ENCODE data around the gene HMCN2.

HMCN2 gene

DNA sequence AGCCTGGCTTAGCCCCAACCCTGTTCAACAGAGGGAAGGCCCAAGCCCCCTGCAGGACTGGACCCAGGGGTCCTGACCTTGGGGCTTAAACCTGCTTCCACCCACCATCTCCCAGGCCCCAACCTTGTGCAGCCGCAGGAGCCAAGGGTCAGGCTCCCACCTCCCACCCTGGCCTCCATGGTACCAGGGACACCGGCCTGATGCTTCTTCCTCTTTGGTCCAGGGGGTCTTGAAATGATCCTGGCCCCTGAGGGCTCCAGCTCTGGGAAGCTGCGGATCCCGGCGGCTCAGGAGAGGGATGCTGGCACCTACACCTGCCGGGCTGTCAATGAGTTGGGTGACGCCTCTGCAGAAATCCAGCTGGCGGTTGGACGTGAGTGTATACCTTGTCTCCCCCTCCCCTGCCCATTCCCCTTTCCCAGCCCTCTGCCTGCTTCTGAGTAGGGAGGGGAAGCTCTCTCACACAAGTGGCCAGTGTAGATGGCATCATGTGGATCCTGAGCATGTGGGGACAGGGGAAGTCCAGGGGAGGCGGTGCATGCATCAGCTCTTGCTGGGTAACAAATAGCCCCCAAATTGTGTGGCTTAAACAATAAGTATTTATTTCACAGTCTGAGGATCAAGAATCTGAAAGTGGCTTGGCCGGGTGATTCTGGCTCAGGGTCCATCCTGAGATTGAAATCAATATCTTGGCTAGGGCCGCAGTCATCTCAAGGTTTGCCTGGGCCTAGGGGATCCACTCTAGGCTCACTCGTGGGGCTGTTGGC, 44.3 kb downstream of the HMCN2 start:
- no peak for DNase-seq

DNA sequence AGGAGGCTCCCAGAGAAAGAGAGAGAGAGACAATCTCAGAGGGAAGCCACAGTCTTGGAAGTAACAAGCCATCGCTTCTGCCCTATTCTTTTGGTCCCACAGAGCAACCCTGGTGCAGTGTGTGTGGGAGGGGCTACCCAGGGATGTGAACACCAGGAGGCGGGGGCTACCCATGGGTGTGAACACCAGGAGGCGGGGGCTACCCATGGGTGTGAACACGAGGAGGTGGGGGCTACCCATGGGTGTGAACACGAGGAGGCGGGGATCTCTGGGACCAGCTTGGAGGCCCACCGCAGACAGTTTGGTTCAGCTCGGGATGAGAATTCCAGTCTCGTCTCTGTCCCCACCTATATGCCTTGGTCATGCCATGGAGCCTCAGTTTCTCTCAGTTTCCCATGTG, 44.9 kb downstream of the HMCN2 start:
- no peak for DNase-seq

DNA sequence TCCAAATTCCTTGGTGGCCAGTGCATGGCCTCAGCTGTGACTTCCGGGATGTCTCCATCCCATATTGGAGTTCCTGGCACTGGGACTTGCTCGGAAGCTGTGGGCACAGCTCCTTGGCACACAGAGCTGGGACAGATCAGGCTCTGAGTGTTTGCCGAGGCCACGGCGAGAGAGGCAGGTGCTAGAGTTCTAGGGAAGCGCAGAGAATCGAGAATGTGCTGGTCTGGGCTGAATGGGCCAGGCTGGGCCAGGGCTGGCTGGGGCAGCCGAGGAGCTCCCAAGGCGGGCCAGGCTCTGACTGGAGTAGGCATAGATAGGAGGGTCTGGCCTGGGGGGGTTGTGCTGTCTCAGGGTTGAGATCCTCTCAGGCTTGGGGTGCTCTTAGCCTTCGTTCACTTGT, 45.4 kb downstream of the HMCN2 start:
- DNase-seq, result no peak

DNA sequence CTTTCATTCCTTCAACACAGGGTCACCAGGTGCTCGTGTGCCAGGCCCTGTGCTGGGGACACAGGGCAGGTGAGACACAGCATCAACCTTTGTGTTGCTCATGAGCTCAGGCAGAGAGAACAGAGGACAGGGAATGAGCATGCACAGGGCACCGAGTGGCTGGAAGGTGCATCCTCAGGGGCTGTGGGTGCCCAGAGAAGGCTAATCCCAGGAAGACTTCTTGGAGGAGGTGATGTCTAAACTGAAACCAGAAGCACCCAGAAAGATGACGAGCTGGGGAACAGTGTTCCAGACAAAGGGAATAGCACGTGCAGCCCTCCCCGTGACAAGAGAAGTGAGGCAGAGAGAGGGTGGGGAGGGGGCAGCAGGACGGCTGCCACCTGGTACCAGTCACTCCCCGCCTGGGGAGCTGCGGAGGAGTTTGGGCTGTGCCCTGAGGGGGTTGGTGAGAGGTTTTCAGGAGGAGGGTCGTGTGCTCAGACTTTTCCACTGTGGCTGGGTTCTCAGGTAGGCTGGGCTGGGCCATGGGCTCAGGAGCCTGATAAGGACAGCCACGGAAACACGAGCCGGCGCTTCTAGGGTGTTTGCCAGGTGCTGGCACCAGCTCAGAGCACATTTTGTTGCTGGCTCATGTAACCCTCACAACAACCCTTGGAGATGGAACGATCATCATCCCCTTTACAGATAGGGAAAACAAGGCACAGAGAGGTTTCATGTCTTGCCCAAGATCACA, 46.0 kb downstream of the HMCN2 start:
- DNase-seq, result no peak

DNA sequence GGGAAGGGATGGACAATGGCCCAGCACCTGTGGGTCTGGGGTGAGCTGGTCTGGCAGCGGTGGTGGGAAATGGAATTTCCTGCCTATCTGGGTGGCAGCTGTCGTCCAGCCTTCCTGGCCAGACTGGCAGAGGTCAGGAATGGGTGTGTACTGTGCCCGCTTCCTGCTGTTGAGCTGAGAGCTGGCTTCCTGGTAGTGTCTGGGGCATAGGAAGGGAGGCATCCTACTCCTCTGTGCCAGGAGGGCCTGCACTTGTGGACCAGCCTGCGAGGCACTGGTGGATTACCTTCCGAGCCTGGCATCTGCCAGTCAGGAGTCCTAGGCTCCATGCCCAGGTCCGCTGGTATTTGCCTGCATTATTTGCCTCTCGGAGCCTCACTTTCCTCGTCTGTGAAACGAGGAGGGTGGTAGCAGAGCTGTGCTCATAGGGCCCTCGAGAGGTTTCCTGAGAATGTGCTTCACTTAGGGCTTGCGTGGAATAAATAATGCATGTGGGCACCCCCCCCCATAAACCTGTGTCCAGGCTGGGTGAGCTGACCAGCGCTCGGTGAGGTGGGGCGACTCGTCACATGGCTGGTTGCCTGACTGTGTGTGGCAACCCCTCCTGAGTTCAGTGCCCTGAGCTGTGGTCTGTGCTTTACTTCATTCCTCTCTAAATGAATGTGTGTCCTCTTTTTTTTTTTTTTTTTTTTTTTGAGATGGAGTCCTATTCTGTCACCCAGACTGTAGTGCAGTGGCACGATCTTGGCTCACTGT, 47.7 kb downstream of the HMCN2 start:
- DNase-seq, result no peak

DNA sequence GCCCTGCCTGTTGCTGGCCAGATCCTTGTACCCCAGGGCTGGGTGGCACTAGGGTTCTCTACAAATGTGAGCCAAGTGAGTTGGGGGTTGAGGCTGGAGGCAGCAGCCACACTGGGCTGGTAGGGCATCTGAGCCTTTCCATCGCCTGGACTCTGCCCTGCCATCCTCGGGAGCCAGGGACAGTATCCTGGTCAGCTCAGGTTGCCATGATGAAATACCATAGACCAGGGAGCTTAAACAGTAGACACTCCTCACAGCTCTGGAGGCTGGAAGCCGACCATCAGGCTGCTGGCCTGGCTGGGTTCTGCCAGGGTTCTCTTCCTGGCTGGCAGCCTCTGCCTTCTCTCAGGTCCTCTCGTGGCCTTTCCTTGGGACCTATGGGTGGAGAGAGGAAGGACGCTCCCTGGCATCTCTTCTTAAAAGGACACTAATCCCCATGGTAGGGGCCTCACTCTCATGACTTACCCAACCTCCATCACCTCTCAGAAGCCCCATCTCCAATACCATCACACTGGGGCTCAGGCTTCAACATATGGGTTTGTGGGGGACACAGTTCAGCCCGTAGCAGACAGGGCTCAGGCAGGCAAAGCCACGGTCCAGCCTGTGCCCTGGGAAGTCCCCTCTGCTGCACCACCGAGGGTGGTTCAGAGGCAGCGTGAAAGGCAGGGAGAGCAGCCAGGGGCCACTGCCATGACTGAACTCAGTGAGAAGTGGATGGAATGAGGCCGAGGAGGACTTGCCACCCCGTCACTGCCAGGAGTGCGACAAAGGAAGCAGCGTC, 50.1 kb downstream of the HMCN2 start:
- no peak for DNase-seq

DNA sequence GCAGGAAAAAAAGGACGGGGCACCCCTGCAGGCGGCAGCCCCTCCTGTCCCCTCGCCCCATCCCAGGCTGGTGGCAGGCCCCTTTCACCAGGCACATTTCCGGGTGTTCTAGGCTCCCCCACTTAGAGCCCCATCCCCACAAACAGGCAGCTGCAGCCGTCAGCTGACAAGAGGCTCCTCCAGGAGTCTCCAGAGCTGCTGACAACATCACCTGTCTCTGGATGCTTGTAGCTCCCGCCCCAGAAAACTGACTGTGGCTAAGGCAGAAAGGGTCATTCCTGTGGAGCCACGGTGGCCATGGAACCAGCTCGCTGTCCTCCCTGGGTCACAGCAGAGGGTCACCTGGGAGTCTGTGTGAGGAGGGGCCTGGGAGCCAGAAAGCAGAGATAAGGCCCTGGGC, 50.9 kb downstream of the HMCN2 start:
- DNase-seq, result no peak

DNA sequence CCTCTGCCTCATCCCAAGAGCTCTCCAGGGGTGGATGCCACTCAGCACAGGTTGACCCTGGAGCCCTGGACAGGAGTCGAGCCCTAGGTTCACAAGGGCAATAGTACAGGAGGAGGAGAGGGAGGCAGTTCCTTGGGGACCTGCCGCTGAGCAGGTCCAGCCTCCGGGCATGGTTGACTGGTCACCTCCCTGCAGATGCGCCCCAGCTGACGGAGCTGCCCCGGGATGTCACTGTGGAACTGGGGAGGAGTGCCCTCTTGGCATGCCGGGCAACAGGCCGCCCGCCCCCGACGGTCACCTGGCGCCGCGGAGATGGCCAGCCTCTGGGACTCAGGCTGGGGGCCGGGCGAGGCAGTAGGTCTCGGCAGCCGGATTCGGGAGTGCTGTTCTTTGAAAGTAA, 53.7 kb downstream of the HMCN2 start:
- no peak for DNase-seq

DNA sequence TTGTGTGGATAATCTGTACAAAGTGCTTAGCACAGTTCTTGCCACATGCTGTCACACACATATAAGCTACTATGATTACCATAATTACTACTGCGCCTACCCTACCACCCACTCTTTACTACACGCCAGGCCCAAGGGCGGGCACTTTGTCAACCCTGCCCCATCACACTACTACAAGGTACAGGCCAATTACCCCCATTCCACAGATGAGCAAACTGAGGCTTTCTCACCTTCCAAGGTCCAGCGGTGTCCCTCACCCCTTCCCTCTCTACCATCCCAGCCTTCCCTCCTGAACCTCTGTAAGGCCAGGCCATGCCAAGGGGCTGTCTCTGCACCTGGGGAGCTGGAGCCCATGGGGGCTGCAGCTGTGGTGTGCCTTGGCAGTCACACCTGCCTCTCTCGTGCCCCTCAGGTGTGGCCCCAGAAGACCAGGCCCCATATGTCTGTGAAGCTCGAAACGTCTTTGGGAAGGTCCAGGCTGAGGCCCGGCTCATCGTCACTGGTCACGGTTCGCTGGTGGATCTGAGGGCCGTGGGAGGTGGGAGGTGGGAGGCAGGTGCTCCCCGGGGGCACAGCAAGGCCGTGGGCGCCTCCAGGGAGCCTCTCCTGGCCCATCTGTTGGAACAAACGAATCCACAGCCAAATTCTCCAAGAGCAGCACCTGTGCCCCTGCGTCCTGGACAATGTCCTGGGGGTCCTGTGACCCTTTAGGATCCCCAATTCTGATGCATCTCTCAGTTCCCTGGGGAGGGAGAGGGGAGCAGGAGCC, 54.6 kb downstream of the HMCN2 start:
- DNase-seq, result no peak

DNA sequence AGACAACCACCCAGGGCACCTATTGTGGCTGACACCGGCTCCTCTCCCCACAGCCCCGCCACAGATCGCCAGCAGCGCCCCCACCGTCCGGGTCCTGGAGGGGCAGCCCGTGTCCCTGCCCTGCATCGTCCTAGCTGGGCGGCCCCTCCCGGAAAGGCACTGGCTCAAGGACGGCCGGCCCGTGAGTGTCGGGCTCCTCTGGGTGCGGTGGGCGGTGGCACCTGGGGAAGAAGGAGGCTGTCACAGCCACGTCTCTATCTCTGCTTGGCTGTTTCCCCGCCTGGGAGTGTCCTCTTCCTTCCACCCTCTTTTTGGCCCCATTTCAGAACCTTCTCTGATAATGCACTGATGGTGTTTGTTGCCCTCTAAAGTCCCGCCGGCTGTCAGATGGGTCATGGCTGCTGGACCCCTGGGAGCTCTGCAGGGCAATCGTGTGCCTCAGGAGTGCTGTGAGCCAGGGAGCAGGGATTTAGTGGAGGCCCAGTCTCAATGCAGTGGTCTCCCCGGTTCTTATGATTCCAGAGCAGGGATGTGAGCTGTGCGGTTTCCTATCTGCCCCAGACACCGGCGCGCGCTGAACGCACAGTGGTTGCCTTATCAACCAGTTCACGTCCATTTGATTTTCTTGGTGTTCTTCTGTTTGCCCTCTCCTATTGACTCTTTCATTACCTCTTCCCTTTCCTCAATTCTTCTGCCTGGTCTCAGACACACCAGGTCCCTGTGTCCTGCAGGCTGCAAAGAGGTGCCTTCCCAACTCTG, 55.3 kb downstream of the HMCN2 start:
- no peak for DNase-seq

DNA sequence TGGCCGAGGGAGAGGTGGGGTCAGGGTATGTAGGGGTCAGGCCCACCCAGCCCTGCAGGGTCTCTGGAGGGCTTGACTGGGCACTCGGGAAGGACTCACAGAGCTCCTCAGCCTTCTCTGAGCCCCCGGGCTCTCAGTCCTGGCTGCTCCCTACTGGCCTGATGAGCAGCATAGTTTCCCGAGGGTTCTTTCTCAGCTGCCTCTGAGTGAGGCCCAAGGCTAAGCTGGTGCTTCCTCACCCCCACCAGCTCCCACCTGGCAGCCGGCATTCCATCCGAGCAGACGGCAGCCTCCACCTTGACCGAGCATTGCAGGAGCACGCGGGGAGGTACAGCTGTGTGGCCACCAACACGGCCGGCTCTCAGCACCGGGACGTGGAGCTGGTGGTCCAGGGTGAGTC, 56.0 kb downstream of the HMCN2 start:
- DNase-seq, result no peak

DNA sequence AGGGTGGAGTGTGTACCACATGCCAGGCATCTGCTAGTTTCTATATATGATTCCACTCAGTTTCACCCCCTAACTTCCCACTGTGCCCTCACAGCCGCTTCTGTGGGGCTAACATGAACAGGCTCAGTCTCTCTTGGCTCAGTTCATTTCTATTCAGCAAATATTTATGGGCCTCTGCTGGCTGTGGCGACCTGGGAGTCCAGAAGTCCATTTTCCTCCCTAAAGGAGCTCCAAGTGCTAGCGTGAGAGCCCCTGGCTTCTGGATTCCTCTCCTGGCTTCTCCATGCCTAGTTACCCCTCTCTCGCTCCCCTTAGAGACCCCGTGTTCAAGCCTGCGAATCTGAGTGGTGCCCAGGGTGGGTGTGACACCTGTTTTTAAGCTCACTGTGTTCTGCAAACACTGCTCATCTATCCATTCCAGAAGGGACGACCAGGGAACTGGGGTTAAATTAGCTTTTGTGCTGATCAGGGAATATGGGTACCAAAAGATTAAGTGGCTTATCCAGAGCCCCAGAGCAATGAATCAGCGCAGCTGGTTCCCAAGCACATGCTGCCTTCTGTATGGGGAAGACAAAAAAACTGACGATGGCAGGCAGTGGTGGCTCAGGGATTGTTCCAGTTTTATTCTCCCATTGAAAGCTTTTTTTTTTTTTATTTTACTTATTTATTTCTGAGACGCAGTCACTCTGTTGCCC, 57.6 kb downstream of the HMCN2 start:
- DNase-seq, result no peak

DNA sequence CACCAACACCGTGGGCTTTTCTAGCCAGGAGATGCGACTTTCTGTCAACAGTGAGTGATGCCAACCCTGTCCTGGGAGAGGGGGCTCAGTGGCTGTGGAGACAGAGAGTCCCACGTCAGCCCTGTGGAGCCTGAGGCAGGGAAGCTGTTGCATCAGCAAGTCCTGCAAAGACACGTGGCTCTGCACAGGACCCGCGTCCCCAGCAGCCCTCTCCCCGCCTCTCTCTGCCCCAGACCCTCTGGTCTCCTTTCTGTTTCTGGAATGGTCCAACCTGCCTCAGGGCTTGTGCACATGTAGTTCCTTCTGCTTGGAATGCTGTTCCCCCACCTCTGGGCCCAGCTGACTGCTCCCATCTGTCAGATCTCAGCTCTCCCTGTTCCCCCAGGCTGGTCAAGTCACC, 60.4 kb downstream of the HMCN2 start:
- no peak for DNase-seq

DNA sequence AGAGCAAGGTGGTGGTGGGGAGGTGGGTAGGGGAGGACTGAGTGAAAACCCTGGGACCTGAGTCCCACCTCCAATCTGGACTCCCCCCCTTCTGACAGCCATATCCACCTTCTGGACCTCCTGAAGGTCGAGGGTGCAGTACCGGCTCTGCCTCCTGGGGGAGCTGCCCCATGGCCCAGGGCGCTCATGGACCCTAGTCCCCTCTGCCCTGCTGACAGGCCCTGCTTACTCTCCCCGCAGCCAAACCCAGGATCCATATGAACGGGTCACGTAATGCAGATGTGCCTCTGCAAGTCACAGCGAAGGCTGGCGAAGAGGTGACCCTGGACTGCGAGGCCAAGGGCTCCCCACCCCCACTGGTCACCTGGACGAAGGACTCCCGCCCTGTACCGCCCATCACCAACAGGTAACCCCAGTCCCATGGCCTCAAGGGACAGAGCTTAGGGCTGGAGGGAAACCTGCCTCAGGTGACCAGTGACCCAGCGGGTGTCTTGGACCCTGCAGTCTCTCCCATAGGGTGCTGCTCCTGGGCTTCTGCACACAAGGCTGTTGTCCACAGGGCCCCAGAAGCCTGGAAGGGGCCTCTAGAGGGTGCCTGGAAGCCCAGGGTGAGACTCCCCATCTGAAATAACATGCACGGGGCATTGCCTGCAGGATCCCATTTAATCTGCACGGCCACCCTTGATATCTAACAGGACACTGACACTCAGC, 61.7 kb downstream of the HMCN2 start:
- DNase-seq, result no peak

DNA sequence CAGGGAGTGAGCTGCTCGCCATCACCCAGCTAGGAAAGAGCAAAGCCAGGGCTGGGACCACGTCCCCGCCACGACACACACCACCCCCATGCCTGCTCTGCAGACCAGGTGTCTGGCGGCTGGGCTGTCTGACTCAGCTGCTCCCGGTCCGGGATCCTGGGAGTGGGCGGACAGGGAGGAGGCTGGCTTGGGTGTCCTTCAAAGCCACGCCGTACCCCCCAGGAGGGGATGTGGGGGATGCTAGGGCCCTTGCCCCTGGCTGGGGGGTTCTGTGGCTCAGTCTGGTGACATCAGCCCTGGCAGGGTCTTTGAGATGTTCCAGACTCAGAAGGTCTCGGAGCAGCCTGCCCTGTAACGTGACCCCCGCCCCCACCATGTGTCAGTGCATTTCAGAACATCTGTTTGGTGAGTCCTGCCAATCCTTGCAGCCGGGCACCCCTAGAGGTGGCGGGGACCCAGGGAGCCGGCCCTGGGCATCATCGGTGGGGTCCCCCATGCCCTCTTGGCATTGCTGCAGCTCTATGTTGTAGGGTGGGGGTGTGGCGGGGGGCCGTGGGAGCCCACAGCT, 62.3 kb downstream of the HMCN2 start:
- DNase-seq, result no peak

DNA sequence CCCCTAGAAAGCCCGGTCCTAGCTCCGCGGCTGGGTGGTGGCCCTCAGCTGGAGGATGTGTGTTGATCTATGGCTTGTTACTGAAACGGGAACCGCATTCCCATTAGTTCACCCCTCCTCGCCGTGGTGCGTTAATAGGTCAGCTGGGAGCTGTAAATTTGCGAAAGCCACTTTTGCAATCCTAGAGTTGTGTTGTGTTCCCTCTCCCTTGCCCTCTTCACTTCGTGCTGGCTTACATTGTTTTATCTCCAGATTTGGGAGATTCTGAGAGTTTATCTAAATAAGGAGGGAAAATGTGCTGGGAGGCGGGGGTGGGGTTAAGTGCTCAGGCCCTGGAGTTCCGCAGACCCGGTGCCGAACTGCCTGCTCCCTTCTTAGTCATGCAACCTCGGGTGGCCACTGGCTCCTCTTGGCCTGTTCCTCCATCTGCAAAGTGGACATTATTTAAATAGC, 62.8 kb downstream of the HMCN2 start:
- no peak for DNase-seq

DNA sequence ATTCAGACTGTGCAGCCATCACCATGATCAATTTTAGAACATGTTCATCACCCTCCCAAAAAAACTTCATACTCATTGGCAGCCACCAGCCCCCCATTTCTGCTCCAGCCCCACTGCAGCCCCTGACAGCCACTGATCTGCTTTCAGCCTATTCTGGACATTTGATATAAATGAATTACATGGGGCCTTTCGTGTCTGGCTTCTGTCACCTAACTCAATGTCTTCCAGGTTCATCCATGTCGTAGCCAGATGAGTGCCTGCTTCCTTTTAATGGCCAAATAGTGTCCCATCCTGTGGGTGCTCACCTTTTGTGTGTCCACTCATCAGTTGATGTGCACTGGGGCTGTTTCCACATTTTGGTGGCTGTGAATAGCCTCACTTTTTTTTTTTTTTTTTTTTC, 63.5 kb downstream of the HMCN2 start:
- DNase-seq, result no peak

DNA sequence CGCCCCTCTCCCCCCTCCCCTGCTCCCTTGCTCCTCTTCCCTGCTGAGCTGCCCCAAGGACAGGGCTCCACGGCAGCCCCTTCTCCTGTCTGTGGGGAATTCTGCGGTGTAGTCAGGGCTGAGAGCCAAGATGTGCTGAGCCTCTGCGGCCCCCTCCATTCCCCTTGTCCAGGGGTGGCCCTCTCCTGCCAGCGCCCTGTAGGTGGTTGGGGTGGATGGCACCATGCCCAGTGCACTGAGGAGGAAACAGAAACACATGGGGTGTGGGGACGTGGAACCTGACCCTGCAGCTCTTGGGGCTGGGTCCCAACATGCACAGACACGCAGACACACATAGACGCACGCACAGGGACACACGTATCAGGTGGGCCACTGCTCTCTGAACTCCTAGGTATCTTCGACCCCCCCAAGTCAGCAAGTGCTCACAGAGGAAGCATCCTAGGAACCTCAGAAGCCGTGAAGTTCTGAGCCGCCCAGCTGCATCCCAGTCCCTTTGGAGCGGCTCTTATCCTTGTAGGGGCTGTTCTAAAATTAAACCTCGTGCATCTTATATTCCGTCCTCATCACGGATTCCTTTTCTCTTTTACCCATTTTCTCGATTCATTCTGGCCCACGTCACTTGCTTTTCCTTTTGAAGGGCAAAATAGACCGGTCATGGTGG, 64.8 kb downstream of the HMCN2 start:
- no peak for DNase-seq

DNA sequence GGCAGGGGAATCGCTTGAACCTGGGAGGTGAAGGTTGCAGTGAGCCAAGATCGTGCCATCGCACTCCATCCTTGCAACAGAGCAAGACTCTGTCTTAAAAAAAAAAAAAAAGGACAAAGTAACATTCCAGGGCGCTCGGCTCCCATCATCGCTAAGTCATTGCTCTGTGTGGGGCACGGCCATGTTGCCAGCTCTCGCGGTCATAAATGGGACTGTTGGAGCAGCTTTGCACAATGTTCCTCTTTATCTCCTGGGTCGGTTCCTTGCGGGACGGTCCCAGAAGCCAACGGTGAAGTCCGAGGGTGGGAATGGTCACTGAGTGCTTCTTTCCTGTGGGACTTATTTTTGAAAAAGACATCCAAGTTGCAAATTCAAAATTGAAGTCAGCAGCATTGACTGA, 65.5 kb downstream of the HMCN2 start:
- no peak for DNase-seq
